ENCODE data around the gene NT5DC1.

NT5DC1 gene

GRCh38 chr6:116200619-116201249 lies 100.1 kb downstream of the NT5DC1 start:
- Histone ChIP-seq H3K36me3 (ENCODE audit: control insufficient read depth in 1 of 2, insufficient read depth in 2 of 2, low read length in 2 of 2) (no peaks in the 10 kb centered on the region), H3K4me3 (ENCODE audit: low read depth in 1 of 2, low read length in 2 of 2) (no peak overlapping the region), H3K4me1 (ENCODE audit: control insufficient read depth in 1 of 2, insufficient read depth in 2 of 2, low read length in 2 of 2) (no peaks in the 10 kb centered on the region), H3K9me3 (ENCODE audit: control insufficient read depth in 1 of 2, low read length in 2 of 2) (no peaks in the 10 kb centered on the region), H3K27me3 (ENCODE audit: low read depth, low read length) (no peaks in the 10 kb centered on the region), H3K27ac (ENCODE audit: low read length) (no peak overlapping the region)

GRCh38 chr6:116201538-116201937 lies 100.9 kb downstream of the NT5DC1 start:
- H3K36me3 ChIP-seq (ENCODE audit: control insufficient read depth in 1 of 2, insufficient read depth in 2 of 2, low read length in 2 of 2): no peaks in the 10 kb centered on the region
- no peaks in the 10 kb centered on the region for H3K27me3 ChIP-seq (ENCODE audit: low read depth, low read length)
- no peak overlapping the region for H3K4me3 ChIP-seq (ENCODE audit: low read depth in 1 of 2, low read length in 2 of 2)
- H3K27ac ChIP-seq (ENCODE audit: low read length): no peak overlapping the region
- H3K9me3 ChIP-seq (ENCODE audit: control insufficient read depth in 1 of 2, low read length in 2 of 2): no peaks in the 10 kb centered on the region
- H3K4me1 ChIP-seq (ENCODE audit: control insufficient read depth in 1 of 2, insufficient read depth in 2 of 2, low read length in 2 of 2): no peaks in the 10 kb centered on the region

GRCh38 chr6:116205281-116205680 lies 104.6 kb downstream of the NT5DC1 start:
- no peaks in the 10 kb centered on the region for H3K36me3 ChIP-seq (ENCODE audit: control insufficient read depth in 1 of 2, insufficient read depth in 2 of 2, low read length in 2 of 2)
- H3K4me1 ChIP-seq (ENCODE audit: control insufficient read depth in 1 of 2, insufficient read depth in 2 of 2, low read length in 2 of 2): no peaks in the 10 kb centered on the region
- no peaks in the 10 kb centered on the region for H3K9me3 ChIP-seq (ENCODE audit: control insufficient read depth in 1 of 2, low read length in 2 of 2)

GRCh38 chr6:116206231-116206903 lies 105.7 kb downstream of the NT5DC1 start:
- H3K27ac ChIP-seq (ENCODE audit: low read length): no peak overlapping the region
- no peaks in the 10 kb centered on the region for H3K4me1 ChIP-seq (ENCODE audit: control insufficient read depth in 1 of 2, insufficient read depth in 2 of 2, low read length in 2 of 2)
- H3K4me3 ChIP-seq (ENCODE audit: low read depth in 1 of 2, low read length in 2 of 2): no peak overlapping the region
- no peaks in the 10 kb centered on the region for H3K36me3 ChIP-seq (ENCODE audit: control insufficient read depth in 1 of 2, insufficient read depth in 2 of 2, low read length in 2 of 2)
- H3K27me3 ChIP-seq (ENCODE audit: low read depth, low read length): no peaks in the 10 kb centered on the region
- no peaks in the 10 kb centered on the region for H3K9me3 ChIP-seq (ENCODE audit: control insufficient read depth in 1 of 2, low read length in 2 of 2)

More at GRCh38 chr6:116205281-116205680, 104.6 kb downstream of the NT5DC1 start:
- no peaks in the 10 kb centered on the region for H3K27me3 ChIP-seq (ENCODE audit: low read depth, low read length)
- no peak overlapping the region for H3K27ac ChIP-seq (ENCODE audit: low read length)
- H3K4me3 ChIP-seq (ENCODE audit: low read depth in 1 of 2, low read length in 2 of 2): no peak overlapping the region

GRCh38 chr6:116208056-116208785 lies 107.6 kb downstream of the NT5DC1 start:
- H3K4me3 ChIP-seq (ENCODE audit: low read depth in 1 of 2, low read length in 2 of 2): no peak overlapping the region

GRCh38 chr6:116210316-116210715 lies 109.7 kb downstream of the NT5DC1 start:
- H3K36me3 ChIP-seq (ENCODE audit: control insufficient read depth in 1 of 2, insufficient read depth in 2 of 2, low read length in 2 of 2): no peaks in the 10 kb centered on the region
- no peaks in the 10 kb centered on the region for H3K27me3 ChIP-seq (ENCODE audit: low read depth, low read length)
- no peak overlapping the region for H3K27ac ChIP-seq (ENCODE audit: low read length)
- no peaks in the 10 kb centered on the region for H3K9me3 ChIP-seq (ENCODE audit: control insufficient read depth in 1 of 2, low read length in 2 of 2)
- H3K4me1 ChIP-seq (ENCODE audit: control insufficient read depth in 1 of 2, insufficient read depth in 2 of 2, low read length in 2 of 2): no peaks in the 10 kb centered on the region
- H3K4me3 ChIP-seq (ENCODE audit: low read depth in 1 of 2, low read length in 2 of 2): no peak overlapping the region

More at GRCh38 chr6:116208056-116208785, 107.6 kb downstream of the NT5DC1 start:
- H3K27me3 ChIP-seq (ENCODE audit: low read depth, low read length): no peaks in the 10 kb centered on the region
- H3K27ac ChIP-seq (ENCODE audit: low read length): no peak overlapping the region
- no peaks in the 10 kb centered on the region for H3K9me3 ChIP-seq (ENCODE audit: control insufficient read depth in 1 of 2, low read length in 2 of 2)
- H3K36me3 ChIP-seq (ENCODE audit: control insufficient read depth in 1 of 2, insufficient read depth in 2 of 2, low read length in 2 of 2): no peaks in the 10 kb centered on the region
- no peaks in the 10 kb centered on the region for H3K4me1 ChIP-seq (ENCODE audit: control insufficient read depth in 1 of 2, insufficient read depth in 2 of 2, low read length in 2 of 2)

- no peak overlapping the region for H3K4me3 ChIP-seq (ENCODE audit: low read depth in 1 of 2, low read length in 2 of 2)
- no peak overlapping the region for H3K27ac ChIP-seq (ENCODE audit: low read length)
Observed at GRCh38 chr6:116210750-116211425, 110.2 kb downstream of the NT5DC1 start.

GRCh38 chr6:116214681-116215080 lies 114.0 kb downstream of the NT5DC1 start:
- Histone ChIP-seq H3K27me3 (ENCODE audit: low read depth, low read length) (no peaks in the 10 kb centered on the region), H3K4me3 (ENCODE audit: low read depth in 1 of 2, low read length in 2 of 2) (no peak overlapping the region), H3K27ac (ENCODE audit: low read length) (no peak overlapping the region), H3K36me3 (ENCODE audit: control insufficient read depth in 1 of 2, insufficient read depth in 2 of 2, low read length in 2 of 2) (no peaks in the 10 kb centered on the region), H3K4me1 (ENCODE audit: control insufficient read depth in 1 of 2, insufficient read depth in 2 of 2, low read length in 2 of 2) (no peaks in the 10 kb centered on the region), H3K9me3 (ENCODE audit: control insufficient read depth in 1 of 2, low read length in 2 of 2) (no peaks in the 10 kb centered on the region)

More at GRCh38 chr6:116210750-116211425, 110.2 kb downstream of the NT5DC1 start:
- Histone ChIP-seq H3K9me3 (ENCODE audit: control insufficient read depth in 1 of 2, low read length in 2 of 2) (no peaks in the 10 kb centered on the region), H3K36me3 (ENCODE audit: control insufficient read depth in 1 of 2, insufficient read depth in 2 of 2, low read length in 2 of 2) (no peaks in the 10 kb centered on the region), H3K27me3 (ENCODE audit: low read depth, low read length) (no peaks in the 10 kb centered on the region), H3K4me1 (ENCODE audit: control insufficient read depth in 1 of 2, insufficient read depth in 2 of 2, low read length in 2 of 2) (no peaks in the 10 kb centered on the region)

- H3K36me3 ChIP-seq (ENCODE audit: control insufficient read depth in 1 of 2, insufficient read depth in 2 of 2, low read length in 2 of 2): no peaks in the 10 kb centered on the region
- H3K4me1 ChIP-seq (ENCODE audit: control insufficient read depth in 1 of 2, insufficient read depth in 2 of 2, low read length in 2 of 2): no peaks in the 10 kb centered on the region
- no peak overlapping the region for H3K4me3 ChIP-seq (ENCODE audit: low read depth in 1 of 2, low read length in 2 of 2)
- no peaks in the 10 kb centered on the region for H3K27me3 ChIP-seq (ENCODE audit: low read depth, low read length)
- no peaks in the 10 kb centered on the region for H3K9me3 ChIP-seq (ENCODE audit: control insufficient read depth in 1 of 2, low read length in 2 of 2)
- no peak overlapping the region for H3K27ac ChIP-seq (ENCODE audit: low read length)
Observed at GRCh38 chr6:116215414-116215813, 114.8 kb downstream of the NT5DC1 start.

GRCh38 chr6:116217069-116217468 lies 116.4 kb downstream of the NT5DC1 start:
- H3K27ac ChIP-seq (ENCODE audit: low read length): no peak overlapping the region
- no peaks in the 10 kb centered on the region for H3K27me3 ChIP-seq (ENCODE audit: low read depth, low read length)
- H3K4me1 ChIP-seq (ENCODE audit: control insufficient read depth in 1 of 2, insufficient read depth in 2 of 2, low read length in 2 of 2): no peaks in the 10 kb centered on the region
- H3K4me3 ChIP-seq (ENCODE audit: low read depth in 1 of 2, low read length in 2 of 2): no peak overlapping the region
- H3K9me3 ChIP-seq (ENCODE audit: control insufficient read depth in 1 of 2, low read length in 2 of 2): no peaks in the 10 kb centered on the region
- no peaks in the 10 kb centered on the region for H3K36me3 ChIP-seq (ENCODE audit: control insufficient read depth in 1 of 2, insufficient read depth in 2 of 2, low read length in 2 of 2)

- H3K4me3 ChIP-seq (ENCODE audit: low read depth in 1 of 2, low read length in 2 of 2): no peak overlapping the region
- H3K27me3 ChIP-seq (ENCODE audit: low read depth, low read length): no peaks in the 10 kb centered on the region
- no peaks in the 10 kb centered on the region for H3K4me1 ChIP-seq (ENCODE audit: control insufficient read depth in 1 of 2, insufficient read depth in 2 of 2, low read length in 2 of 2)
- peaks cover under 1 to 1% of the 10 kb centered on the region in 2 donors for H3K36me3 ChIP-seq (ENCODE audit: control insufficient read depth in 1 of 2, insufficient read depth in 2 of 2, low read length in 2 of 2)
- no peak overlapping the region for H3K27ac ChIP-seq (ENCODE audit: low read length)
- H3K9me3 ChIP-seq (ENCODE audit: control insufficient read depth in 1 of 2, low read length in 2 of 2): no peaks in the 10 kb centered on the region
Observed at GRCh38 chr6:116218172-116218633, 117.5 kb downstream of the NT5DC1 start.
